Measurements from ENCODE around the gene EPS8L2. TPM values are rescaled to one million over a fixed set of nuclear protein-coding genes. Genes with fewer than 3 reads are reported as not detected.

Gene EPS8L2
- total RNA-seq, 1 experiment from 2014 or later = 92.8 TPM

DNA sequence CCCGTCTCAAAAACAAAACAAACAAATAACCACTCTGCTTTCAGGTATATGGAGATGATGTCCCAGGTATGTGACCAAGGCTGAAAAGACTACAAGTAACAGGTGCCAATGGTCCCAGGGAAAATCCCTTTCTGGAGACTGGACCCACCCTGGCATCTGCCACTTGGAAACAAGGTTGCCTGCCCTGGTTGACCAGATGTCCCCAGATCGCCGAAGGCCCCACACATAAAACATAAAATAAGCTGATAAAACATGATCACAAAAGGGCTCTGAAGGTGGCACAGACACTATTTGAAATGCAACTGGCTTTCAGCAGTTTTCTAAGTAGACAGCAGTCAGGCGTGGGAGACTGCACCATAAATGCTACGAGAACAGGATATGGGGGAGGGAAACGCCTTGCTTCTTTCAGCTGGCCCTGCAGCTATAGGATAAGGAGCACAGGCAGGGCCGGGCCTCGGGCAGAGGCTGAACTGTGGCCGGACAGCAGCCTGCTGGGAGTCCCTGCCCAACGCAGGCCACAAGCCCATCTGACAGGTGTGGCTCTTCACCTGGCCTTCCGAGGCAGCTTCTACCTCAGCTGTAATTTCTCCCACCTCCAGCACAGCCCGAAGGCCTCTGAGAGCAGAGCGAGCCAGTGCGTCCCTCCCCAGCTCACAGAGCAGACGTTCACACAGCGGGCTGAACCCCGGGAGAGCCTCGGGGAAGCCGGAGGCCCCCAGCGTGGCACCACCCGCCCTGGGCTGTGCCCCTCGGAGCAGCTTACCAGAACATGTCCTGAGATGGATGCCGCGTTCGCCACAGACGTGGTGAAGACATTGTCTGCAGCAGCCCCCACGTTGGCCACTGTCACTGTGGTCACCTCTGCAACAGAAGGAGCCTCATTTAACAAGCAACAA, 15.0 kb upstream of the EPS8L2 start:
- Histone ChIP-seq H2BK12ac (ENCODE audit: insufficient read length, low read depth, low read length) (no peak overlapping the region), H2BK20ac (ENCODE audit: low read depth, low read length, poor library complexity, severe bottlenecking) (no peak overlapping the region), H3K79me2 (ENCODE audit: insufficient read depth, low read length) (peaks cover 13% of the 10 kb centered on the region; the same call in 1 of the 2 replicates), H2AFZ (ENCODE audit: low read length) (no peak overlapping the region), H3K79me1 (ENCODE audit: insufficient read depth, low read depth, low read length, poor library complexity, severe bottlenecking) (peaks cover 3% of the 10 kb centered on the region), H3K4me1 (ENCODE audit: insufficient read depth, low read length) (peaks cover 6% of the 10 kb centered on the region; the same call in 1 of the 2 replicates), H3K9ac (ENCODE audit: extremely low read depth, insufficient read length, low read length) (no peak overlapping the region), H3K14ac (ENCODE audit: insufficient read depth, low read length) (no peak overlapping the region), H4K8ac (replicated peaks; ENCODE audit: insufficient read length, low read depth, low read length) (no peak overlapping the region), H3K18ac (ENCODE audit: insufficient read length, low read depth, low read length) (no peak overlapping the region), H3K4me2 (ENCODE audit: insufficient read depth, insufficient read length, low read length) (no peak overlapping the region), H3K9me3 (ENCODE audit: control insufficient read depth, low read depth, low read length) (no peaks in the 10 kb centered on the region), H2BK120ac (ENCODE audit: low read depth, low read length, poor library complexity, severe bottlenecking) (no peak overlapping the region), H3K23ac (ENCODE audit: insufficient read length, low read depth, low read length) (no peak overlapping the region), H3K56ac (ENCODE audit: insufficient read length, low read depth, low read length) (no peak overlapping the region), H3K23me2 (ENCODE audit: insufficient read length, low read depth, low read length, poor library complexity, severe bottlenecking) (no peaks in the 10 kb centered on the region), H4K5ac (ENCODE audit: insufficient read length, low read depth, low read length) (no peak overlapping the region), H3K27ac (ENCODE audit: insufficient read length, low read depth, low read length) (no peak overlapping the region), H3K27me3 (ENCODE audit: insufficient read depth, low read length) (no peaks in the 10 kb centered on the region), H2AK5ac (ENCODE audit: insufficient read length, low read length) (no peak overlapping the region), H3T11ph (ENCODE audit: low read length) (no peak overlapping the region), H3K4ac (ENCODE audit: low read depth, low read length) (no peak overlapping the region), H4K91ac (ENCODE audit: insufficient read length, low read depth, low read length) (no peak overlapping the region), H4K20me1 (ENCODE audit: control insufficient read depth, insufficient read depth, insufficient read length) (no peaks in the 10 kb centered on the region), H2BK15ac (ENCODE audit: low read depth, low read length) (no peak overlapping the region), H2BK5ac (ENCODE audit: insufficient read length, low read length) (no peak overlapping the region)
- WGBS (ENCODE audit: extremely low coverage, insufficient read length, low lambda C conversion rate) = no CpG with 5 or more reads among the region's 27 CpGs
- Mint-ChIP-seq H3K4me3 (no peak overlapping the region), H3K9me3 (no peaks in the 10 kb centered on the region; a peak in 2 of 5 replicates), H3K27me3 (ENCODE audit: low read depth) (no peaks in the 10 kb centered on the region; the same call in 1 of the 2 replicates), H3K4me1 (peaks cover 20 to 28% of the 10 kb centered on the region in 2 experiments), H3K27ac (peak overlapping the region in 2 of 3 experiments; percentile 21 to 33; a peak in 1 of 7 replicates), H3K36me3 (ENCODE audit: insufficient read depth in 1 of 3, low read depth in 3 of 3) (peaks cover 36 to 52% (median 42%) of the 10 kb centered on the region in 3 experiments)
- TF ChIP-seq, protein P1, sequence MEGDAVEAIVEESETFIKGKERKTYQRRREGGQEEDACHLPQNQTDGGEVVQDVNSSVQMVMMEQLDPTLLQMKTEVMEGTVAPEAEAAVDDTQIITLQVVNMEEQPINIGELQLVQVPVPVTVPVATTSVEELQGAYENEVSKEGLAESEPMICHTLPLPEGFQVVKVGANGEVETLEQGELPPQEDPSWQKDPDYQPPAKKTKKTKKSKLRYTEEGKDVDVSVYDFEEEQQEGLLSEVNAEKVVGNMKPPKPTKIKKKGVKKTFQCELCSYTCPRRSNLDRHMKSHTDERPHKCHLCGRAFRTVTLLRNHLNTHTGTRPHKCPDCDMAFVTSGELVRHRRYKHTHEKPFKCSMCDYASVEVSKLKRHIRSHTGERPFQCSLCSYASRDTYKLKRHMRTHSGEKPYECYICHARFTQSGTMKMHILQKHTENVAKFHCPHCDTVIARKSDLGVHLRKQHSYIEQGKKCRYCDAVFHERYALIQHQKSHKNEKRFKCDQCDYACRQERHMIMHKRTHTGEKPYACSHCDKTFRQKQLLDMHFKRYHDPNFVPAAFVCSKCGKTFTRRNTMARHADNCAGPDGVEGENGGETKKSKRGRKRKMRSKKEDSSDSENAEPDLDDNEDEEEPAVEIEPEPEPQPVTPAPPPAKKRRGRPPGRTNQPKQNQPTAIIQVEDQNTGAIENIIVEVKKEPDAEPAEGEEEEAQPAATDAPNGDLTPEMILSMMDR (conservative IDR thresholded peaks at IDR 0.05) = no peak
- DNase-seq = no peak
